GM12878 (cell line): ENCODE measurements around the gene DSG2. TPM values are rescaled to one million over a fixed set of nuclear protein-coding genes. Genes with fewer than 3 reads are reported as not detected.

Experiments
- ATAC-seq: fragments of 200-7000 bp; cut with Tn5 transposase; 3 replicates; pipeline ENCODE4 v1.9.1; 2020; ENCODE audit warnings: mild to moderate bottlenecking, moderate library complexity
- BruUV-seq: library from RNA; stranded (reverse); fragments of 400-500 nt; replicated peaks from 2 replicates; lab custom pipeline; 2021; lab: Mats Ljungman, UMichigan
- CTCF ChIA-PET: fragments of 300-600 bp; sonication (Branson Sonifier 250); formaldehyde crosslinking; extraction: SDS; loops from one replicate; lab custom pipeline; 2021; ENCODE audit warnings: inconsistent platforms; lab: Yijun Ruan, JAX
- POLR2A ChIA-PET: fragments of 350-600 bp; formaldehyde crosslinking; extraction: SDS; loops from one replicate; lab custom pipeline; 2021; ENCODE audit warnings: inconsistent platforms; lab: Charles Lee
- RAD21 ChIA-PET: fragments of 300-600 bp; sonication (Branson Sonifier 250); formaldehyde crosslinking; loops from one replicate; lab custom pipeline; 2023; ENCODE audit warnings: antibody characterized with exemption; ENCODE audit not compliant: unreplicated experiment; lab: Charles Lee
- SMC1A ChIA-PET: fragments of 300-600 bp; sonication (Branson Sonifier 250); formaldehyde crosslinking; loops from one replicate; lab custom pipeline; 2023; ENCODE audit not compliant: unreplicated experiment, uncharacterized antibody; lab: Charles Lee
- DNase-seq: peaks from one replicate; pipeline ENCODE4 v3.0.0-alpha.2; 2011; ENCODE audit warnings: low read depth, low spot score
- FAIRE-seq: peaks from 3 replicates; lab custom pipeline; 2011; peaks lifted over from hg19 to GRCh38; lab: Jason Lieb, UNC
- H2AFZ ChIP-seq: 2 replicates; pipeline ENCODE4 v1.6.0; 2011; ENCODE audit warnings: low read depth, low read length, control low read depth; ENCODE audit not compliant: control insufficient read depth
- H3K27ac ChIP-seq: 2 replicates; pipeline ENCODE4 v1.5.1; 2011; ENCODE audit warnings: control low read depth; ENCODE audit not compliant: control insufficient read depth, insufficient read depth
- H3K27me3 ChIP-seq, 2 experiments: replicated peaks in 1 of 2; 2 replicates each; pipeline versions ENCODE4 v1.6.0 to v1.6.1; 2011; ENCODE audit warnings: low read length in 1 of 2; ENCODE audit not compliant: control insufficient read depth in 2 of 2, insufficient read depth in 2 of 2
- H3K36me3 ChIP-seq, 2 experiments: 2 replicates each; pipeline ENCODE4 v1.5.1; 2011; ENCODE audit warnings: low read length in 1 of 2; ENCODE audit not compliant: control insufficient read depth in 2 of 2, insufficient read depth in 2 of 2
- H3K4me1 ChIP-seq: 2 replicates; pipeline ENCODE4 v1.6.1; 2011; ENCODE audit warnings: mild to moderate bottlenecking, low read length, moderate library complexity, mixed read lengths; ENCODE audit not compliant: control insufficient read depth, insufficient read depth
- H3K4me2 ChIP-seq: 2 replicates; pipeline ENCODE4 v1.6.0; 2011; ENCODE audit warnings: control low read depth; ENCODE audit not compliant: control insufficient read depth, insufficient read depth
- H3K4me3 ChIP-seq: fragments of 200-600 bp; sonication (generic); 2 replicates; pipeline ENCODE4 v1.5.1; 2016
- H3K79me2 ChIP-seq: 2 replicates; pipeline ENCODE4 v1.6.0; 2011; ENCODE audit warnings: low read length; ENCODE audit not compliant: control insufficient read depth, insufficient read depth
- H3K9ac ChIP-seq: 2 replicates; pipeline ENCODE4 v1.8.0; 2011; ENCODE audit warnings: low read length, control low read depth, mixed read lengths; ENCODE audit not compliant: control insufficient read depth, insufficient read depth
- H3K9me3 ChIP-seq: replicated peaks from 3 replicates; pipeline ENCODE4 v1.5.1; 2011; ENCODE audit warnings: mild to moderate bottlenecking, low read length; ENCODE audit not compliant: control insufficient read depth, insufficient read depth
- H4K20me1 ChIP-seq: 2 replicates; pipeline ENCODE4 v1.6.0; 2011; ENCODE audit not compliant: control insufficient read depth, insufficient read depth
- CEBPB ChIP-seq, 2 experiments: fragments of 150-350 bp in 1 of 2; IDR thresholded peaks; 2 replicates each; pipeline ENCODE4 v1.6.1; 2012 to 2014; ENCODE audit warnings: low read depth in 2 of 2, low read length in 2 of 2, borderline replicate concordance in 1 of 2, inconsistent platforms in 1 of 2
- LARP7 ChIP-seq: fragments of 450-650 bp; IDR thresholded peaks from 2 replicates; pipeline ENCODE4 v1.6.1; 2017; ENCODE audit warnings: mild to moderate bottlenecking
- MAX ChIP-seq: IDR thresholded peaks from 2 replicates; pipeline ENCODE4 v1.6.1; 2012; ENCODE audit warnings: low read depth, low read length, improper control_type of control experiment
- NRF1 ChIP-seq: conservative IDR thresholded peaks from 2 replicates; pipeline ENCODE4 v1.6.1; 2011; ENCODE audit warnings: mild to moderate bottlenecking, low read depth, low read length, improper control_type of control experiment
- PML ChIP-seq: IDR thresholded peaks from 2 replicates; pipeline ENCODE4 v1.6.1; 2012; ENCODE audit warnings: low read length, inconsistent platforms
- RB1 ChIP-seq: fragments of 450-650 bp; formaldehyde crosslinking; IDR thresholded peaks from 2 replicates; pipeline ENCODE4 v1.6.1; 2017; ENCODE audit warnings: mild to moderate bottlenecking, borderline replicate concordance
- SREBF1 ChIP-seq: IDR thresholded peaks from 2 replicates; pipeline ENCODE4 v1.6.1; 2012; ENCODE audit warnings: mild to moderate bottlenecking, low read length
- STAT3 ChIP-seq: IDR thresholded peaks from 2 replicates; pipeline ENCODE4 v1.6.1; 2011; ENCODE audit warnings: low read depth, low read length, improper control_type of control experiment
- WRNIP1 ChIP-seq: IDR thresholded peaks from 2 replicates; pipeline ENCODE4 v1.6.1; 2011; ENCODE audit warnings: low read depth, low read length, improper control_type of control experiment, borderline replicate concordance
- ZNF384 ChIP-seq: IDR thresholded peaks from 2 replicates; pipeline ENCODE4 v1.6.1; 2012; ENCODE audit warnings: low read depth, mild to moderate bottlenecking, low read length, improper control_type of control experiment, borderline replicate concordance
- WGBS: methylation state at CpG from one replicate; pipeline ENCODE4 v1.1.6; 2016; ENCODE audit warnings: low lambda C conversion rate; ENCODE audit not compliant: insufficient replicate concordance, insufficient coverage; ENCODE audit errors: missing lambda C conversion rate; 5-methylcytosine and 5-hydroxymethylcytosine counted together
- in situ Hi-C: fragments of 300-500 bp; cut with MboI; formaldehyde crosslinking; loops from 9 replicates; pipeline ENCODE4 v1.14.3; 2018; ENCODE audit warnings: mixed read lengths
- intact Hi-C: fragments of 100-400 bp; cut with micrococcal nuclease; formaldehyde crosslinking; loops from one replicate; pipeline ENCODE4 v1.14.2; 2022; ENCODE audit not compliant: unreplicated experiment
- polyA plus RNA-seq, 11 experiments: library from polyadenylated mRNA; depleted of rRNA in 4 of 11; unstranded in 6 of 11; stranded (reverse) in 5 of 11; fragments of >200 nt; fragmentation: Nextera tagmentation in 4 of 11; fragmentation: Illumina TruSeq in 1 of 11; extraction: Ambion mirVana in 4 of 11; extraction: Trizol in 1 of 11; gene quantifications; 1 replicate in 1 of 11; 2 replicates in 10 of 11; pipeline versions ENCODE4 v1.2.1 to v1.2.3, GENCODE V29; 2011 to 2016; ENCODE audit warnings: inconsistent platforms in 2 of 11, missing spikeins in 2 of 11, low read depth in 1 of 11
- total RNA-seq, 4 experiments: library from RNA; depleted of rRNA in 3 of 4; stranded (reverse); fragments of >200 nt in 3 of 4; fragmentation: Illumina TruSeq in 1 of 4; extraction: Trizol in 1 of 4; gene quantifications; 2 replicates each; pipeline versions ENCODE4 v1.2.1 to v1.2.3, GENCODE V29; 2013 to 2021
- TF ChIP-seq, protein P1 (sequence below): fragments of 450-650 bp; IDR thresholded peaks from 2 replicates; pipeline ENCODE4 v1.6.1; 2016; ENCODE audit warnings: mild to moderate bottlenecking
- TF ChIP-seq, protein P2 (sequence below): fragments of 150-350 bp; IDR thresholded peaks from 2 replicates; pipeline ENCODE4 v1.6.1; 2014; ENCODE audit warnings: mild to moderate bottlenecking, low read depth, low read length

DSG2 gene
- total and polyA plus RNA-seq, 10 of the 15 experiments (the other 5 are each of a cell fraction or from before 2014, with no cell fraction given): 11.7 to 46.2 (median 28.0) TPM

GRCh38 chr18:31566576-31567306, 68.8 kb downstream of the DSG2 start:
- Histone ChIP-seq H3K36me3 (no peaks in the 10 kb centered on the region), H3K9ac (no peak overlapping the region), H3K4me2 (no peak overlapping the region), H3K9me3 (no peaks in the 10 kb centered on the region), H3K4me1 (no peaks in the 10 kb centered on the region), H4K20me1 (no peaks in the 10 kb centered on the region), H3K4me3 (no peak overlapping the region), H3K27ac (no peak overlapping the region), H3K79me2 (no peaks in the 10 kb centered on the region), H2AFZ (no peak overlapping the region; the same call in 1 of the 2 replicates), H3K27me3 (no peaks in the 10 kb centered on the region)
- ChIA-PET CTCF (interaction anchor here (0.8 to 2.4 kb wide), 4 partner anchors 120 to 597 kb away, joined by 3 to 8 read pairs (median 4); no protein-coding TSS in a partner anchor), POLR2A (no interaction called here), RAD21 (interaction anchor here (0.6 to 1.6 kb wide), 3 partner anchors 66 to 569 kb away, joined by 3 to 10 read pairs (median 3); no protein-coding TSS in a partner anchor), SMC1A (interaction anchor here (0.5 to 0.7 kb wide), 2 partner anchors 65 to 99 kb away, joined by 3 read pairs; no protein-coding TSS in a partner anchor)
- intact Hi-C loops (no loop called here), in situ Hi-C loops (no loop called here)
- BruUV-seq: no TSS peak
- 24% methylated on average over 4 of the region's 4 CpGs for WGBS
- no peak for FAIRE-seq
- no peak for ATAC-seq
- no peak for DNase-seq
- TF ChIP-seq ZNF384: no peak
- TF ChIP-seq PML: no peak
- no peak for TF ChIP-seq LARP7
- no peak for TF ChIP-seq RB1
- TF ChIP-seq MAX: no peak
- TF ChIP-seq NRF1: no peak
- no peak for TF ChIP-seq WRNIP1
- TF ChIP-seq, protein P1, sequence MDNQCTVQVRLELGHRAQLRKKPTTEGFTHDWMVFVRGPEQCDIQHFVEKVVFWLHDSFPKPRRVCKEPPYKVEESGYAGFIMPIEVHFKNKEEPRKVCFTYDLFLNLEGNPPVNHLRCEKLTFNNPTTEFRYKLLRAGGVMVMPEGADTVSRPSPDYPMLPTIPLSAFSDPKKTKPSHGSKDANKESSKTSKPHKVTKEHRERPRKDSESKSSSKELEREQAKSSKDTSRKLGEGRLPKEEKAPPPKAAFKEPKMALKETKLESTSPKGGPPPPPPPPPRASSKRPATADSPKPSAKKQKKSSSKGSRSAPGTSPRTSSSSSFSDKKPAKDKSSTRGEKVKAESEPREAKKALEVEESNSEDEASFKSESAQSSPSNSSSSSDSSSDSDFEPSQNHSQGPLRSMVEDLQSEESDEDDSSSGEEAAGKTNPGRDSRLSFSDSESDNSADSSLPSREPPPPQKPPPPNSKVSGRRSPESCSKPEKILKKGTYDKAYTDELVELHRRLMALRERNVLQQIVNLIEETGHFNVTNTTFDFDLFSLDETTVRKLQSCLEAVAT: no peak
- TF ChIP-seq CEBPB (IDR thresholded peaks at IDR 0.05; ENCODE audit: borderline replicate concordance in 1 of 2, low read depth in 2 of 2, low read length in 2 of 2): no peak
- TF ChIP-seq SREBF1: no peak
- TF ChIP-seq STAT3: no peak
- TF ChIP-seq, protein P2, sequence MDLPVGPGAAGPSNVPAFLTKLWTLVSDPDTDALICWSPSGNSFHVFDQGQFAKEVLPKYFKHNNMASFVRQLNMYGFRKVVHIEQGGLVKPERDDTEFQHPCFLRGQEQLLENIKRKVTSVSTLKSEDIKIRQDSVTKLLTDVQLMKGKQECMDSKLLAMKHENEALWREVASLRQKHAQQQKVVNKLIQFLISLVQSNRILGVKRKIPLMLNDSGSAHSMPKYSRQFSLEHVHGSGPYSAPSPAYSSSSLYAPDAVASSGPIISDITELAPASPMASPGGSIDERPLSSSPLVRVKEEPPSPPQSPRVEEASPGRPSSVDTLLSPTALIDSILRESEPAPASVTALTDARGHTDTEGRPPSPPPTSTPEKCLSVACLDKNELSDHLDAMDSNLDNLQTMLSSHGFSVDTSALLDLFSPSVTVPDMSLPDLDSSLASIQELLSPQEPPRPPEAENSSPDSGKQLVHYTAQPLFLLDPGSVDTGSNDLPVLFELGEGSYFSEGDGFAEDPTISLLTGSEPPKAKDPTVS: no peak
